Limb (tissue), 2 donors: Measurements from ENCODE around the gene TMEM186.
"Not testable (repeated sequence)": the region's sequence is repeated elsewhere in the genome, so short reads cannot be mapped to it uniquely, and the experiment has no call there.

Experiments used
- DNase-seq, 2 donors: peaks; one replicate each; pipeline ENCODE4 v3.0.0-alpha.2; 2016; ENCODE audit errors: extremely low spot score in 2 of 2

TMEM186 gene

GRCh38 chr16:8797364-8798173, at the start of gene TMEM186, which contains the start of gene PMM2:
TSS of gene TMEM186 (minus strand) at chr16:8797639. CDS start at chr16:8797614, 25 bp downstream.
TSS of gene PMM2 (plus strand) at chr16:8797839. CDS start at chr16:8797883, 44 bp downstream.
- peak; percentile 95 to 98 for DNase-seq

GRCh38 chr16:8847145-8847544, 49.7 kb upstream of the TMEM186 start:
- DNase-seq = peak in 1 of 2 donors; percentile 21

- peak in 1 of 2 donors; percentile 13 for DNase-seq
Measured at GRCh38 chr16:8846401-8846932, 49.0 kb upstream of the TMEM186 start.

- DNase-seq = peak in 1 of 2 donors; percentile 10
Measured at GRCh38 chr16:8845699-8846298, 48.4 kb upstream of the TMEM186 start.

- not testable (repeated sequence) for DNase-seq
Measured at GRCh38 chr16:8843296-8843695, 45.9 kb upstream of the TMEM186 start.

- DNase-seq = not testable (repeated sequence)
Measured at GRCh38 chr16:8842016-8842415, 44.6 kb upstream of the TMEM186 start.

- DNase-seq = not testable (repeated sequence)
Measured at GRCh38 chr16:8837594-8837993, 40.2 kb upstream of the TMEM186 start.

GRCh38 chr16:8836797-8837196, 39.4 kb upstream of the TMEM186 start:
- not testable (repeated sequence) for DNase-seq

- DNase-seq = no peak
Measured at GRCh38 chr16:8832717-8833105, 35.3 kb upstream of the TMEM186 start.

- no peak for DNase-seq
Measured at GRCh38 chr16:8831871-8832716, 34.7 kb upstream of the TMEM186 start.

- no peak for DNase-seq
Measured at GRCh38 chr16:8831450-8831849, 34.0 kb upstream of the TMEM186 start.

- no peak for DNase-seq
Measured at GRCh38 chr16:8828541-8829165, 31.2 kb upstream of the TMEM186 start.

GRCh38 chr16:8826278-8826879, 28.9 kb upstream of the TMEM186 start:
- DNase-seq = no peak

- DNase-seq = no peak
Measured at GRCh38 chr16:8822403-8822802, 25.0 kb upstream of the TMEM186 start.

- DNase-seq = no peak
Measured at GRCh38 chr16:8819411-8820034, 22.1 kb upstream of the TMEM186 start.

GRCh38 chr16:8818504-8819270, 21.2 kb upstream of the TMEM186 start:
- DNase-seq = no peak

GRCh38 chr16:8816967-8817655, 19.7 kb upstream of the TMEM186 start:
- no peak for DNase-seq

GRCh38 chr16:8814095-8814806, 16.8 kb upstream of the TMEM186 start:
- DNase-seq = no peak
